Measurements from ENCODE around the gene BRAF.
"Not testable (repeated sequence)": the region's sequence is repeated elsewhere in the genome, so short reads cannot be mapped to it uniquely, and the experiment has no call there.

BRAF gene

DNA sequence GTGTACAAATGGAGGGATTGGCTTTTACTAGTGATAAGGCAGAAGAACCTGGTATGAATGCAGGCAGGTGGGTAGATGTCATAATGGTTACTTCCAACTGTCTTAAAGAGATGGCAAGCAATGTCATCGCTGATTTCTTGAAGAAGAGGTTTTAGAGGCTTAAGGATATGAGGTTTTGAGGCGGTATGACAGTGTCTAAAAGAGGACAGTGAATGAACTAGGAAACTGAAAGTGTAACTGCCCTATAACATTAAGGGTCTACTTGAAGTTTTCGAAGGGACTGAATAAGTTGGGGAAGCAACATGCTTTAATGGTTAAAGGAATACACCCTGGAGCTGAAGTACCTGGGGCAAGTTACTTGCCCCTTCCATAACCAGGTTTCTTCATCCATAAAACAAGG, 157.3 kb downstream of the BRAF start:
- ChIA-PET CTCF (no interaction called here), POLR2A (no interaction called here)
- TF ChIP-seq, protein P1, sequence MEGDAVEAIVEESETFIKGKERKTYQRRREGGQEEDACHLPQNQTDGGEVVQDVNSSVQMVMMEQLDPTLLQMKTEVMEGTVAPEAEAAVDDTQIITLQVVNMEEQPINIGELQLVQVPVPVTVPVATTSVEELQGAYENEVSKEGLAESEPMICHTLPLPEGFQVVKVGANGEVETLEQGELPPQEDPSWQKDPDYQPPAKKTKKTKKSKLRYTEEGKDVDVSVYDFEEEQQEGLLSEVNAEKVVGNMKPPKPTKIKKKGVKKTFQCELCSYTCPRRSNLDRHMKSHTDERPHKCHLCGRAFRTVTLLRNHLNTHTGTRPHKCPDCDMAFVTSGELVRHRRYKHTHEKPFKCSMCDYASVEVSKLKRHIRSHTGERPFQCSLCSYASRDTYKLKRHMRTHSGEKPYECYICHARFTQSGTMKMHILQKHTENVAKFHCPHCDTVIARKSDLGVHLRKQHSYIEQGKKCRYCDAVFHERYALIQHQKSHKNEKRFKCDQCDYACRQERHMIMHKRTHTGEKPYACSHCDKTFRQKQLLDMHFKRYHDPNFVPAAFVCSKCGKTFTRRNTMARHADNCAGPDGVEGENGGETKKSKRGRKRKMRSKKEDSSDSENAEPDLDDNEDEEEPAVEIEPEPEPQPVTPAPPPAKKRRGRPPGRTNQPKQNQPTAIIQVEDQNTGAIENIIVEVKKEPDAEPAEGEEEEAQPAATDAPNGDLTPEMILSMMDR (IDR thresholded peaks at IDR 0.05; ENCODE audit: control extremely low read depth, extremely low read depth, low read depth, missing control alignments): no peak
- no peak for DNase-seq (ENCODE audit: extremely low spot score)

DNA sequence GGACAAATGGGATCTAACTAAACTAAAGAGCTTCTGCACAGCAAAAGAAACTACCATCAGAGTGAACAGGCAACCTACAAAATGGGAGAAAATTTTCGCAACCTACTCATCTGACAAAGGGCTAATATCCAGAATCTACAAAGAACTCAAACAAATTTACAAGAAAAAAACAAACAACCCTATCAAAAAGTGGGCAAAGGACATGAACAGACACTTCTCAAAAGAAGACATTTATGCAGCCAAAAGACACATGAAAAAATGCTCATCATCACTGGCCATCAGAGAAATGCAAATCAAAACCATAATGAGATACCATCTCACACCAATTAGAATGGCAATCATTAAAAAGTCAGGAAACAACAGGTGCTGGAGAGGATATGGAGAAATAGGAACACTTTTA, 159.3 kb downstream of the BRAF start:
- CTCF ChIA-PET; DNase-seq (ENCODE audit: extremely low spot score); POLR2A ChIA-PET: not testable (repeated sequence)

DNA sequence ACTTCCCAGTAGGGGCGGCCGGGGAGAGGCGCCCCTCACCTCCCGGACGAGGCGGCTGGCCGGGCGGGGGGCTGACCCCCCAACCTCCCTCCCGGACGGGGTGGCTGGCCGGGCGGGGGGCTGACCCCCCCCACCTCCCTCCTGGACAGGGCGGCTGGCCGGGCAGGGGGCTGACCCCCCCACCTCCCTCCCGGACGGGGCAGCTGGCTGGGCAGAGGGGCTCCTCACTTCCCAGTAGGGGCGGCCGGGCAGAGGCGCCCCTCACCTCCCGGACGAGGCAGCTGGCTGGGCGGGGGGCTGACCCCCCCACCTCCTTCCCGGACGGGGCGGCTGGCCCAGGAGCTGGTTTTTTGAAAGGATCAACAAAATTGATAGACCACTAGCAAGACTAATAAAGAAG, 161.6 kb downstream of the BRAF start:
- POLR2A ChIA-PET; DNase-seq (ENCODE audit: extremely low spot score); CTCF ChIA-PET: not testable (repeated sequence)

DNA sequence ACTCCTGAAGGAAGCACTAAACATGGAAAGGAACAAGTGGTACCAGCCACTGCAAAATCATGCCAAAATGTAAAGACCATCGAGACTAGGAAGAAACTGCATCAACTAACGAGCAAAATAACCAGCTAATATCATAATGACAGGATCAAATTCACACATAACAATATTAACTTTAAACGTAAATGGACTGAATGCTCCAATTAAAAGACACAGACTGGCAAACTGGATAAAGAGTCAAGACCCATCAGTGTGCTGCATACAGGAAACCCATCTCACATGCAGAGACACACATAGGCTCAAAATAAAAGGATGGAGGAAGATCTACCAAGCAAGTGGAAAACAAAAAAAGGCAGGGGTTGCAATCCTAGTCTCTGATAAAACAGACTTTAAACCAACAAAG, 163.4 kb downstream of the BRAF start:
- DNase-seq (ENCODE audit: extremely low spot score); POLR2A ChIA-PET: not testable (repeated sequence)

DNA sequence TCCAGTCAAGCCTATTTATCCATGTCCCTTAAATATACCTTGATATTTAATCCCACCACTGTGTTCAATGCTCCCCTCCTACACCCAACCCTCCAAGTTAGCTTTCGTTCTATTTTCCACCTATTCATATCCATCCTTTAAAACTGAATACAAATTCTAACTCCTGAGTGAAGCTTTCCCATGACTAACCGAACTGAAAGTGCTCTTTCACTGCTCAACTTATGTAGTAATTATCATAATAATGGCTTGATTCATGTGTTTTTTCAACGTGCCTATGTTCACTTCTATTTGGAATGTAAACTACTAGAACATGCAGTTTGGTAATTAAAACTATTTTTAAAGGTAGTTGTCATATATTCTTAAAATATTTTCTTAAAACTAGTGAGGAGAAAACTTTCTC, 170.2 kb downstream of the BRAF start:
- POLR2A ChIA-PET: interaction anchor here (0.5 kb wide), 1 partner anchor 128 kb away, joined by 3 read pairs; no protein-coding TSS in a partner anchor
- no peak for DNase-seq (ENCODE audit: extremely low spot score)
- TF ChIP-seq, protein P1 (IDR thresholded peaks at IDR 0.05; ENCODE audit: control extremely low read depth, extremely low read depth, low read depth, missing control alignments): no peak
- CTCF ChIA-PET: no interaction called here

More for the DNA sequence above, 163.4 kb downstream of the BRAF start:
- CTCF ChIA-PET: interaction anchor here (1.5 kb wide), 1 partner anchor 9 kb away, joined by 3 read pairs; no protein-coding TSS in a partner anchor

DNA sequence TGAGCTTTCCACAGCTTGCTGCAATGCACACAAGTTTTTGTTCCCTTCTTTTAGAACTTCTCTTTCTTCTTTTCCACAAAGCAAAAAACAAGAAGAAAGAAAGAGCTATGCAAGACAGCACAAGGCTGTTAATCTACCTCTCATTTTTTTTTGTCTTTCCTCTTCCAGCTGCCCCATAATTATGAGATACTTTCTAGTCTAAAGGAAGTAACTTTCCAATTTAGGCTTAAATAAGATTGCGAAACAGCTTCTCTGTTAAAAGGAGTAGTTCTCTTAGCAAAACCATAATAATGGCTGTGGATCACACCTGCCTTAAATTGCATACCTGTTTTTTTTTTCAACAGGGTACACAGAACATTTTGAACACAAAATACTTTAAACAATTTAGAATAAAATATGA, 172.2 kb downstream of the BRAF start:
- TF ChIP-seq, protein P1 (IDR thresholded peaks at IDR 0.05; ENCODE audit: control extremely low read depth, extremely low read depth, low read depth, missing control alignments): no peak

DNA sequence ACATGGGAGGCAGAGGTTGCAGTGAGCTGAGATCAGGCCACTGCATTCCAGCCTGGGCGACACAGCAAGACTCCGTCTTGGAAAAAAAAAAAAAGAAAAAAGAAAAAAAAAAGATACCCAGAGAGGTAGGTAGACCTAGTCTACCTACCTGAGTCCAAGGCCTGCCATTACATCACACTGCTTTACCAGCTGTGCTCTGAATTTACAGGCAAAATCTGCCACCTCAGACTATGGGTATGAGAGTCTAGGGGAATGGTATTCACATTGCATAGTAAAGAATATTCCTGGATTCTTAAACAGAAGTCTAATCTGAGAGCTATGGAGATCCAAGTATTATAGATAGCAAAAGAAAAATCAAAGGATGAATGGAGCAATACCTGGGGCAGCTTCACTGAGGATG, 178.0 kb downstream of the BRAF start:
- ChIA-PET POLR2A (no interaction called here), CTCF (interaction anchor here (2.1 to 2.2 kb wide), 2 partner anchors 11 to 65 kb away, joined by 4 to 6 read pairs; no protein-coding TSS in a partner anchor)
- TF ChIP-seq, protein P1 (IDR thresholded peaks at IDR 0.05; ENCODE audit: control extremely low read depth, extremely low read depth, low read depth, missing control alignments): no peak
- no peak for DNase-seq (ENCODE audit: extremely low spot score)

More for the DNA sequence above, 172.2 kb downstream of the BRAF start:
- DNase-seq (ENCODE audit: extremely low spot score): no peak
- ChIA-PET POLR2A (no interaction called here), CTCF (interaction anchor here (1.0 to 1.7 kb wide), 2 partner anchors 8 to 26 kb away, joined by 3 to 6 read pairs; no protein-coding TSS in a partner anchor)

DNA sequence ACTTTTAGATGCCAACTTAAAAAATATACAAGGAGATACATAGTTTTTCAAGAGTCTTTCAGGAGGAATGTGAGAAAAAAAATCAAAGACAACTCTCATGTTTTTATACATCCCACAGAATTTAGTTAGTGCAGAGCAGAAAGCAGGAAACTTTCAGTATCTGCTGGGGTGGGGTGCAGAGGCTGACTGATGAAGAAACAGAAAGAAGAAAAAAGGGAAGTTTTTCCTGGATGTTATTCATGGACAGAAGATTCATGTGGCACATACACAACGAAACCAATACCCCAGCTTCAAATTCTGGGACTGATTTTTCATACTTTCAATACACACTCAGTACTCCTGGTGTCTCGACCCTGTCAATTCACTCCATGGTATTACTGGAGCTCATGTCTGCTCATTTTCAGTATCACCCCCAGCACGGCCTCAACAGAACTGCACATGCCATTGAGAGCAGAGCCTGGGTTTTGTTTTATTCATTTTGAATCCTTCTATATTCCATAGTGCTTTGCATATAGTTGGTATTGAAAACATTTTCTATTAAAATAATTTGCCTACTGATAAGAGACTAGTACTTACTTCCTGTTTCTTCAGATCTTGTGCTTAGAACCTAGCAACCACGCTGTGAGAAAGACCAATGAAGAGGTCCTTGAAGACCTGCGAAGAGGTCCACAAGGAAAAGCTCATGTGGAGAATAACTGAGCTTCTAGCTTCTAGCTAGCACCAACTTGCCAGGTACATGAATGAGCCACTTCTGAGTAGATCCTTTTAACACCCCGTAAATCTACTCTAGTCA, 179.3 kb downstream of the BRAF start:
- no peak for DNase-seq (ENCODE audit: extremely low spot score)
- CTCF ChIA-PET: interaction anchor here (0.9 to 2.2 kb wide), 6 partner anchors 9 to 66 kb away, joined by 3 to 6 read pairs (median 4); no protein-coding TSS in a partner anchor
- POLR2A ChIA-PET: no interaction called here
- TF ChIP-seq, protein P1 (IDR thresholded peaks at IDR 0.05; ENCODE audit: control extremely low read depth, extremely low read depth, low read depth, missing control alignments): no peak

Data from GM10248 (cell line).